IMR-90 (cell line): ENCODE results near the gene IFIT2.

Experiments used
- BHLHE40 ChIP-seq: fragments of 150-350 bp; IDR thresholded peaks from 2 replicates; pipeline ENCODE4 v1.6.1; 2016; ENCODE audit warnings: mild to moderate bottlenecking, low read depth, low read length
- MAFK ChIP-seq: IDR thresholded peaks from 2 replicates; pipeline ENCODE4 v1.6.1; 2012; ENCODE audit warnings: low read depth, low read length, improper control_type of control experiment
- POLR2A ChIP-seq: IDR thresholded peaks from 2 replicates; pipeline ENCODE4 v1.6.1; 2012; ENCODE audit warnings: mild to moderate bottlenecking, low read depth, low read length
- RCOR1 ChIP-seq: IDR thresholded peaks from 2 replicates; pipeline ENCODE4 v1.6.1; 2012; ENCODE audit warnings: mild to moderate bottlenecking, low read length, improper control_type of control experiment; ENCODE audit not compliant: insufficient replicate concordance
- RFX5 ChIP-seq: IDR thresholded peaks from 2 replicates; pipeline ENCODE4 v1.8.0; 2012; ENCODE audit warnings: low read depth, mild to moderate bottlenecking, low read length, moderate library complexity
- SMC3 ChIP-seq: fragments of 150-350 bp; IDR thresholded peaks from 2 replicates; pipeline ENCODE4 v1.6.1; 2016; ENCODE audit warnings: low read depth, mild to moderate bottlenecking, antibody characterized with exemption, low read length, moderate library complexity
- TF ChIP-seq, protein P1 (sequence below): fragments of 150-350 bp; IDR thresholded peaks from 2 replicates; pipeline ENCODE4 v1.6.1; 2016; ENCODE audit warnings: low read depth, mild to moderate bottlenecking, low read length, moderate library complexity, borderline replicate concordance
- TF ChIP-seq, protein P2 (sequence below): conservative IDR thresholded peaks from 2 replicates; pipeline ENCODE4 v1.5.1; 2012; ENCODE audit warnings: mild to moderate bottlenecking, low read depth, low read length, improper control_type of control experiment

DNA sequence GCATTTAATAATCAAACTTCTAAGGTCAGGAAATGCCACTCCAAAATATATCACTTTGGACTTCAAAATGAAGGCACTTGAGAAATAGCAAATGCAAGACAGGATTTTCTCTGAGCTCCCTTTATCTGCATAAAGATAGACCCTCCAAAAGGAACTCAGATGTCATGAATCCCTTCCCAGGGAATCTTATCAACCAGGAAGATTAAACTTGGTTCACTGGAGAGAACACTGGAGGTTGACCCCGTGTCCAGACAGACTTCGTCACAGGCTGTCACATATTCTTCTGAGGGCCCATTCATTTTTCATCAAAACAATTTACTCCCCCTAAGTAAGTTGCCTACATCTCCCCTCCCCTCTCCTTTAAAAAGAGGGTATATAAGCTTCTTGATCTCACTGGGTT lies 47.1 kb downstream of the IFIT2 start:
- TF ChIP-seq POLR2A = no peak
- TF ChIP-seq, protein P1, sequence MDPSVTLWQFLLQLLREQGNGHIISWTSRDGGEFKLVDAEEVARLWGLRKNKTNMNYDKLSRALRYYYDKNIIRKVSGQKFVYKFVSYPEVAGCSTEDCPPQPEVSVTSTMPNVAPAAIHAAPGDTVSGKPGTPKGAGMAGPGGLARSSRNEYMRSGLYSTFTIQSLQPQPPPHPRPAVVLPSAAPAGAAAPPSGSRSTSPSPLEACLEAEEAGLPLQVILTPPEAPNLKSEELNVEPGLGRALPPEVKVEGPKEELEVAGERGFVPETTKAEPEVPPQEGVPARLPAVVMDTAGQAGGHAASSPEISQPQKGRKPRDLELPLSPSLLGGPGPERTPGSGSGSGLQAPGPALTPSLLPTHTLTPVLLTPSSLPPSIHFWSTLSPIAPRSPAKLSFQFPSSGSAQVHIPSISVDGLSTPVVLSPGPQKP = no peak
- TF ChIP-seq MAFK = no peak
- TF ChIP-seq, protein P2, sequence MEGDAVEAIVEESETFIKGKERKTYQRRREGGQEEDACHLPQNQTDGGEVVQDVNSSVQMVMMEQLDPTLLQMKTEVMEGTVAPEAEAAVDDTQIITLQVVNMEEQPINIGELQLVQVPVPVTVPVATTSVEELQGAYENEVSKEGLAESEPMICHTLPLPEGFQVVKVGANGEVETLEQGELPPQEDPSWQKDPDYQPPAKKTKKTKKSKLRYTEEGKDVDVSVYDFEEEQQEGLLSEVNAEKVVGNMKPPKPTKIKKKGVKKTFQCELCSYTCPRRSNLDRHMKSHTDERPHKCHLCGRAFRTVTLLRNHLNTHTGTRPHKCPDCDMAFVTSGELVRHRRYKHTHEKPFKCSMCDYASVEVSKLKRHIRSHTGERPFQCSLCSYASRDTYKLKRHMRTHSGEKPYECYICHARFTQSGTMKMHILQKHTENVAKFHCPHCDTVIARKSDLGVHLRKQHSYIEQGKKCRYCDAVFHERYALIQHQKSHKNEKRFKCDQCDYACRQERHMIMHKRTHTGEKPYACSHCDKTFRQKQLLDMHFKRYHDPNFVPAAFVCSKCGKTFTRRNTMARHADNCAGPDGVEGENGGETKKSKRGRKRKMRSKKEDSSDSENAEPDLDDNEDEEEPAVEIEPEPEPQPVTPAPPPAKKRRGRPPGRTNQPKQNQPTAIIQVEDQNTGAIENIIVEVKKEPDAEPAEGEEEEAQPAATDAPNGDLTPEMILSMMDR = no peak
- TF ChIP-seq RFX5 = no peak
- TF ChIP-seq RCOR1 = no peak
- TF ChIP-seq SMC3 = no peak
- TF ChIP-seq BHLHE40 = no peak
